VCaP (cell line): ENCODE measurements around the gene MBOAT1.

Experiments
- H3K27ac ChIP-seq: fragments of 450-650 bp; 2 replicates; pipeline ENCODE4 v1.5.1; 2017
- CTCF ChIP-seq: fragments of 450-650 bp; conservative IDR thresholded peaks from 2 replicates; pipeline ENCODE4 v1.5.1; 2017; ENCODE audit warnings: mild to moderate bottlenecking, moderate library complexity

MBOAT1 gene

GRCh38 chr6:20220359-20220758 is 8.1 kb upstream of the MBOAT1 start:
- TF ChIP-seq CTCF = no peak
- H3K27ac ChIP-seq = no peak overlapping the region

GRCh38 chr6:20217891-20218290 is 5.6 kb upstream of the MBOAT1 start:
- peak overlapping the region; percentile 6; the same call in 1 of the 2 replicates for H3K27ac ChIP-seq
- TF ChIP-seq CTCF = no peak

- TF ChIP-seq CTCF = no peak
- peak overlapping the region; percentile 6; the same call in 1 of the 2 replicates for H3K27ac ChIP-seq
These were observed 5.1 kb upstream of the MBOAT1 start for GRCh38 chr6:20217324-20217855.

GRCh38 chr6:20215310-20215709 is 3.0 kb upstream of the MBOAT1 start:
- no peak for TF ChIP-seq CTCF
- H3K27ac ChIP-seq = no peak overlapping the region

GRCh38 chr6:20213271-20213798 is 1.1 kb upstream of the MBOAT1 start:
- H3K27ac ChIP-seq = peak overlapping the region; percentile 85
- no peak for TF ChIP-seq CTCF

- peak overlapping the region; percentile 85 for H3K27ac ChIP-seq
- TF ChIP-seq CTCF = no peak
These were observed 303 bp downstream of the MBOAT1 start for GRCh38 chr6:20211941-20212391.

GRCh38 chr6:20211037-20211940 is 980 bp downstream of the MBOAT1 start:
- peak overlapping the region; percentile 85 for H3K27ac ChIP-seq
- no peak for TF ChIP-seq CTCF
